Suprapubic skin (tissue), 4 donors: ENCODE results near the gene ABHD17A.

Experiments
- CTCF ChIP-seq, 2 donors: fragments of 200-600 bp in 1 of 2; fragments of 450-650 bp in 1 of 2; sonication (generic) in 1 of 2; IDR thresholded peaks; one replicate each; pipeline ENCODE4 v1.5.1; 2016 to 2019; ENCODE audit warnings: antibody characterized with exemption in 2 of 2, mild to moderate bottlenecking in 1 of 2, moderate library complexity in 1 of 2
- EP300 ChIP-seq: sonication (generic); formaldehyde crosslinking; IDR thresholded peaks from one replicate; pipeline ENCODE4 v1.6.1; 2017; ENCODE audit warnings: antibody characterized with exemption
- POLR2A ChIP-seq, 2 donors: fragments of 450-650 bp; IDR thresholded peaks; one replicate each; pipeline ENCODE4 v1.6.1; 2017; ENCODE audit warnings: antibody characterized with exemption in 2 of 2, mild to moderate bottlenecking in 2 of 2, moderate library complexity in 2 of 2
- POLR2AphosphoS5 ChIP-seq, 3 donors: sonication (generic); formaldehyde crosslinking; IDR thresholded peaks; one replicate each; pipeline ENCODE4 v1.6.1; 2017; ENCODE audit warnings: antibody characterized with exemption in 3 of 3

- TF ChIP-seq POLR2AphosphoS5 (IDR thresholded peaks at IDR 0.05) = no peak
- TF ChIP-seq CTCF (IDR thresholded peaks at IDR 0.05) = no peak
- TF ChIP-seq POLR2A (IDR thresholded peaks at IDR 0.05) = no peak
- no peak for TF ChIP-seq EP300
Measured at GRCh38 chr19:1882089-1882785, 3.1 kb downstream of the ABHD17A start.
